HG02938 (cell line): Measurements from ENCODE around the gene GLS.

ENCODE experiments used
- ATAC-seq: cut with Tn5 transposase; IDR thresholded peaks from one replicate; pipeline ENCODE4 v1.9.1; 2021; ENCODE audit warnings: mild to moderate bottlenecking, moderate library complexity; ENCODE audit not compliant: unreplicated experiment

The GLS gene

DNA sequence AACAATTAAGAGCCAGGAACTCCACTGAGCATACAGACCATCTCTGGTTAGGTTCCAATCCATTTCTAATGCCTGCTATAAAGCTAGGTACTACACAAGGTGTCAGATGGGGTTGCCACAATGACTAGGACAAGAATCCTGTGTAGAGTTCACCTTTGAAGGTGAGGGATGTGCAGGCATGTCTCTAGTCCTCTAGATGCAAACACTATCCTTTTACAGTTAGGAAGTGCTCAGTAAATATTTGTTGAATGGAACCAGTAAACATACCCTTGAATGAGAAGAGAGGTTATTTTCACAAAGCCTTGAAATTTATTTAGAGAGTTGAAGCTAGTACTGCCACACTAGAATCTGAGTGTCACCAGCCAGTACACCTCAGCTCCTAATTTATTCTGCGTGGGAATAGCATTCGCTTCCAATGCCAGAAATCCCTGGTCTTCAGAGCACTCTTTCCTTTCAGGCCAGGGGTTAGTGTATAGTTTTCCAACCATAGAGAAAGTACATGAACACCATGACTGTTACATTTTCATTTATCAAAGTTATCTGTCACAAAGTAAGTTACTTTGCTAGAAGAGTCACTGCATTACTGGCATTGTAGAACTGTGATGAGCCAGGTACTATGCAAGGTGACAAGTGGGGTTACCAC lies 85.1 kb downstream of the GLS start:
- ATAC-seq, result no peak

DNA sequence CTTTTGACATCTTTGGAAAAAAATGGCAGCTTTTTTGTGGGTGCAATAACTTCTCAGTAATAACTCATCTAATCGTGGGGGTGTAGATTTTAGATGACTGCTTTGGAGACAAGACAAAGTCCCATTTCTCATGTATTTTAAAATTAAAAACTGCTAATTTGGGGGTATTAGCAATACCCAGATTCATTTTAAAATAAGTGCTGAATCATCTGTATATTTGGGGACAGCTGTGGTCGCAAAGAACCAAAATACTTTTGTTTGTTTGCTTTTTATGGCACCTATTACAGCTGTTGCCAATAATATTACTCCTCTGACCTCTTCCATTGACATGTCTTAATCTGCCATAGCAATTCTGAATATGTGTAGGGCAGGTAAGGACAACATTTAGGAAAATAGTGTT lies 87.9 kb downstream of the GLS start:
- ATAC-seq, result no peak

DNA sequence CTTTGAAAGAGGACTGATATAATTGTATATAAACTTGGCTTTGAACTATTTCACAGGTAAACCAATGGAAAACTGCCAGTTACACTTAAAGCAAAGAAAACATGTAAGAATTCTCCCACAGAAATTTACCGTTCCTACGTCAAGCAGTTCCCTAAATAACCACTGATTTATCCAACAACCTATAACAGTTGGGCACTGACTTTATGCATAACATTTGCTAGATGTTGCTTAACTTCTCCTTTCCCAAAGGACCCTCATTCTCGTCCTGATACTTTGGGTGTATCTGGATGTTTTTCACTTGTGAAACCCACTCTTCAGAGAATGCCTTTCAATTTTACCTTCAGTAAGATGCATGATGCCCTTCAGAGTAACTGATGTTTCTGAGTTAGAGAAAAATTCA lies 89.5 kb downstream of the GLS start:
- ATAC-seq, result no peak

GRCh38 chr2:190970873-190971506 lies 90.4 kb downstream of the GLS start:
- no peak for ATAC-seq

GRCh38 chr2:190972213-190972612 lies 91.6 kb downstream of the GLS start:
- ATAC-seq, result no peak

DNA sequence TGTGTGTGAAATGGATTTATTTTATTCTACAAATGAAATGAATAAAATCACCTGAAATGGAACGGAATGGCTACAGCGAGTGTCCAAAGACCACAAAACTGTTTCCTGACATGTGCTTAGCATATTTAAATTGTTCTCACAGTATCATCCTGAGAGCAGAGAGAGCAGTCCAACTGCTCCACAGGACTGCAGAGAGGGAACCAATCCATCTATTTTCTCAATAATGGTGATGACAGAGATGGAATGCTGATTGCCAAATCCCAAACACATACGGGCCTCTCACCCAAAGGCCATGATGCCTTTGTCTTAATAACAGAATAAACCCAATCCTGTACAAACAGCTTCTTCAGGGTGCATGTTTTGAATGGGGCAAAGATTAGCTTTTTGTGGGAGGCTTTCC lies 92.2 kb downstream of the GLS start:
- ATAC-seq, result no peak

GRCh38 chr2:190973262-190973661 lies 92.6 kb downstream of the GLS start:
- ATAC-seq, result no peak

DNA sequence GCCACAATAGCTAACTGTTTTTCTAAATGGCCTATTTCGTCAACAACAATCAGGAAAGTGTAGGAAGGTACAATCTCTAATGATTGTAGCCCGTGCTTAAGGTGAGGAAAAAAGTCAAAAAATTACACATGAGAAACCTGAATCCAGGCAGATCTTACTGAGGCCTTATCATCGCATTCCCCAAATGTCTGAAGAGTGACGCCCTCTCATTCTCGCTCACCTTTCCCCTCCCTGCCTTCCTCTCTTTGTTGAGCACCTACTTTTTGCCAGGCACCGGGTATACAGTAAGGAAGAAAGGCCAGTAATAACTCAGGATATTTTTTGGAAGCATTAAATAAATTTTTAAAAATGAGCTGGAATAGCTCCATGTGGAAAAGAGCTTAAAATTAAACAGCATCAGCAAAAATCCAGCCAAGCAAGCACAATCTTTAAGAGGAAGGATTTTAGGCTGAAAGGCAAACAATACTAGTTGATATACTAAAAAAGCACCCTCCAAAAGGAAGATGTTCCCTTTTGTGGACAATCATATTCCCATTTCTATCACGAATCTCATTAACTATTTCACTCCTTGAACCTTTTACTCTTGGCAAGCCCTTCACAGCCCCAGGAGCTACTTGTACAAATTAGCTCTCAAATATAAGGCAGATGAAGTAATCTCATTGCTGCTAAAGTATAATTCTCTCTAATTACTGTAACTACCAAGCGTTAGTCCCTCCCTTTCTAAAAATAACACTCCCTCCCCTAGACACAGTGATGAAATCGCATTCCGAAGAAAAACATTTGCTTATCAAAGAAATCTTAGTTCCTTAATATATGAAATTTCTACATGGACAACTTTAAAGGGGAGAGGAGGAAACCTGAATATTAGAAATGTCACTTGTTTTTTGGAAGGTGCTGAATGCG lies 93.4 kb downstream of the GLS start:
- ATAC-seq, result no peak

GRCh38 chr2:190974629-190975361 lies 94.2 kb downstream of the GLS start:
- ATAC-seq, result no peak

DNA sequence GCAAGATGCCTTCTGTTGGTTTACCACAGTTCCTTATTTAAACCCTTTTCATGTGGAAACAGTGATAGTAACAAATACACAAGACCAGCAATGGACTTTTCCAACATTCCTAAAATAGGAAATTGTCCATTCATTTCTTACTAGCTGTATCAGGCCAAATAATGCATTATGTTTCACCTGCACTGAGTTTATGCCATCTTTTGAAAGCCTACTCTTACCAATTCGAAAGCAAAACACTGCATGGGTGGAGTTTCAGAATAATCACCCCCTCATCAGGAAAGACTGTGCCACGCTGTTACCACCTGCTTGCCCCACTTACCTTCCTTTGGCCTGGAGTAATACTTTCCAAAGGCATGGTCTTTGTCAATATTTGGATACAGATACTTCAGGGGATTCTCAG lies 95.9 kb downstream of the GLS start:
- no peak for ATAC-seq

DNA sequence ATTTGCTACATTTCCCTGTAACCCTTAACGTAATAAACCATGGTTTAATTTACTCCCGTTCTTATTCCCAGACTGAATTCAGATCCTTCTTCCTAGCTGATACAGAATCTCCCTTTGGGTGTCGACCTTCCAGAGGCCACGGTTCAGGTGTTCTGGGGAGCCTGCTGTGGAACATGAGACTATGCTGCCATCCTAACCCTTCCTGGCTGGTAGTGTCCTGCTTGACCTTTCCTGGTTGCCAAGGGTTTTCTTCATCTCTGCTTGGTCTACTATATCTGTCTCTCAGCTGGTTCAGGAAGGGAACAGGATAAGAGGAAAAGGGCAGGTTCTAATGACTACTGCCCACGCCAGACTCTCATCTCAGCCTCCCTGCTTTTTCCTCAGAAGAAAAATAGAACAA lies 96.9 kb downstream of the GLS start:
- no peak for ATAC-seq

DNA sequence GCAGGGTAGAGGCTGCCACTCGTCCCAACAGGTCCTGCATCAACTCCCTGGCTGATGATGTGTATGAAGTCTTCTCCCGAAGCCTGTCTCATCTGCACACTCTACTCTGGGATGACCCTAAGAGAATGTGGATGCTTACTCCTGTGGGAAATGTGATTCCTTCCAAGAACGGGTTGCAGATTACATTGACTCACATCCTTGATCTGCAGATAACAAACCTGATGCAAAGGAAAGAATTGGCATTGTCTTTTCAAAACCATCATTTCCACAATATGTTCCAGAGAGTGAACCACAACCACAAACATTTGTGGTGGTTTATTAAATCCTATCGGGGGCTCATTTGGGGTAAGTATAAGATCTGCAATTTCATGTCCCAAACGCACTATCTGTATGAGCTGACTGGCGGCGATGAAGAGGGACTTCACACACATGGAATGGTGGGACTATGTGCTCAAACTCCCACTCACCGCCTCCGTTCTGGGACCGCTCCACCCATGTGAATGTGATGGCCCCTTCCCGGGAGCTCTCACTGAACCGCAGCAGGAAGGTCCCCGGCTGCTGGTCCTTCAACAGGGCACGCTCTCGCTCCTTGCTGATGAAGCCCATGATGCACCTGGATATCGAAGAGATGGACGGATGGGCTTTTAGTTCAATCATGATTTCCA lies 97.9 kb downstream of the GLS start:
- no peak for ATAC-seq

- ATAC-seq, result no peak
Observed at GRCh38 chr2:190979906-190980629, 99.4 kb downstream of the GLS start.

DNA sequence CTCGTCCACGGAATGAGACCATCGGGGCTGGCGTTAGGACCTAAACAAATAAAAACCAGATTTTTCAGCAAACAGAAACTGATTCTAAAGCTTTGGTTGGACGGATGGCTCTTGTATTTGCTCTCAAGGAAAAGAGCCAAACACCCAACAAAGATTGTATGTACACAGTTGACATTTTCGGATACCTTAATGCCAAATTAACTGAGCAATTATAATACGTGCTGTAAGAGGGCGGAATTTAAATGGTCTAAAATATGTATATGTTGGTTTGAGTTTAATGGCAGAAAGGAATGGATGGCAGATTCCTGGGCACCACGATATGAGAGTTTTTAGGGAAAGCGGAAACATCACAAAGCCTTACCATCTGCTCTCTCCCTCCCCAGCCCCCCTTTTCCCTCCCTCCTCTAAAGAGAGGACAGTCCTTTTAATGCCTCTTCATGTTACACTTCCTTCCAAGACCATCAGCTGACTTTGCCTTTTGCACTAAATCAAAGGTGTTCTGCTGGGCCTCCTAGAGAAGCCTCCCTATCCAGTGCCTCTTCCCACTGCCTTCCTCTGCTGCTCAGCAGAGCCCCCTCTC lies 100.1 kb downstream of the GLS start:
- no peak for ATAC-seq

DNA sequence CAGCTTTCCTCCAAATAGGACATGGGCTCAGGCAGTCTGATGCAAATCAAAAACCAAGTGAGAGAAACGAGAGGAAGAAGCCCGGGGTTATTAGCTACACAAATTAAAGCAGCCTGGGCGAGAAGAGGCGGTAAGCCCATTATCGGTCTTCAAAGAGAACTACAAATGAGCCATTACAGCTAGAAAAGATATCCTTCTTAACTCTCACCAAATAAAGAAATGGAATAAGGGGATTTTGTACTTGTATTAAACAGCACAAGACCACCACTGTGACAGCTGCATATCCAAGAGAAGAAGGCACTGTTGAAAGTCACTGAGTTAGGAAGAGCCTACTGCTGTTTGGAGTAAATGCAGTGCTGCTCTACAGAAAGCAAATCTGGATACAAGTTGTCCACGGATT lies 100.7 kb downstream of the GLS start:
- no peak for ATAC-seq

GRCh38 chr2:190981733-190982132 lies 101.1 kb downstream of the GLS start:
- no peak for ATAC-seq

GRCh38 chr2:190982262-190983034 lies 101.8 kb downstream of the GLS start:
- ATAC-seq, result no peak

GRCh38 chr2:190984595-190984994 lies 104.0 kb downstream of the GLS start:
- ATAC-seq, result no peak
